Amniotic epithelial cell (primary cell): ENCODE results near the gene TSPAN6.

Experiments
- DNase-seq: peaks from one replicate; pipeline ENCODE4 v3.0.0-alpha.2; 2010; ENCODE audit warnings: low read depth

The TSPAN6 gene

GRCh38 chrX:100584611-100585010, 52.0 kb downstream of the TSPAN6 start, which contains the start of gene TNMD:
TNMD (plus strand) TSS chrX:100584936; CDS start chrX:100585019, 83 bp downstream.
- no peak for DNase-seq
